C1 segment of cervical spinal cord (tissue), 14 donors: Measurements from ENCODE around the gene GCHFR.

ENCODE experiments used
- DNase-seq, 14 donors: peaks; one replicate each; lab custom pipeline; 2025; lab: John Stamatoyannopoulos, UW

GCHFR gene

GRCh38 chr15:40808861-40809450 is 45.1 kb downstream of the GCHFR start:
- DNase-seq = no peak

GRCh38 chr15:40812721-40813425 is 49.0 kb downstream of the GCHFR start:
- no peak for DNase-seq

GRCh38 chr15:40815042-40815698 is 51.3 kb downstream of the GCHFR start:
- peak in 4 of 14 donors; percentile 4 to 20 (median 6) for DNase-seq
